ENCODE measurements around the gene MAST4. TPM values are rescaled to one million over a fixed set of nuclear protein-coding genes. Genes with fewer than 3 reads are reported as not detected.

Gene MAST4
- total RNA-seq, 2 experiments from 2014 or later, result 1.3 to 21.9 TPM

DNA sequence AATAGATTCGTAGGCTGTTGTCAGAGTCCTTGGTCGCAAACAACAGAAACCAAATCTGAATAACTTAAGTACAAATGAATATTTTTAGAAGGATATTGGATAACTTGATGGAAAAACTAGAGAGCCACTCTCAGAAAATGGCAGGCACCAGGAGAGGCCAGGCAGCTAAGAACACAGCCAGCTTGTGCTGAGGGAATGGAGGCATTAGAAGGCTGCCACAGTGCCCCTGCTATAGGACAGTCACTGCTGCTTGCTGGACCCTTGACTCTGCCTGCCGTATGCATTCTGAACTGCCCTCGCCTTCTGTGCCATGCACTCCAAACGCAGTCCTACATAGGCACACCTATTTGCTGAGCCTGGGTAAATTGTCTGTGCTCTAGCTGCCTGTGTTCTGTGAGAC lies 78.6 kb downstream of the MAST4 start:
- no peak for TF ChIP-seq EZH2phosphoT487 (IDR thresholded peaks at IDR 0.05; ENCODE audit: borderline replicate concordance, low read depth, low read length)
- TF ChIP-seq, protein P1, sequence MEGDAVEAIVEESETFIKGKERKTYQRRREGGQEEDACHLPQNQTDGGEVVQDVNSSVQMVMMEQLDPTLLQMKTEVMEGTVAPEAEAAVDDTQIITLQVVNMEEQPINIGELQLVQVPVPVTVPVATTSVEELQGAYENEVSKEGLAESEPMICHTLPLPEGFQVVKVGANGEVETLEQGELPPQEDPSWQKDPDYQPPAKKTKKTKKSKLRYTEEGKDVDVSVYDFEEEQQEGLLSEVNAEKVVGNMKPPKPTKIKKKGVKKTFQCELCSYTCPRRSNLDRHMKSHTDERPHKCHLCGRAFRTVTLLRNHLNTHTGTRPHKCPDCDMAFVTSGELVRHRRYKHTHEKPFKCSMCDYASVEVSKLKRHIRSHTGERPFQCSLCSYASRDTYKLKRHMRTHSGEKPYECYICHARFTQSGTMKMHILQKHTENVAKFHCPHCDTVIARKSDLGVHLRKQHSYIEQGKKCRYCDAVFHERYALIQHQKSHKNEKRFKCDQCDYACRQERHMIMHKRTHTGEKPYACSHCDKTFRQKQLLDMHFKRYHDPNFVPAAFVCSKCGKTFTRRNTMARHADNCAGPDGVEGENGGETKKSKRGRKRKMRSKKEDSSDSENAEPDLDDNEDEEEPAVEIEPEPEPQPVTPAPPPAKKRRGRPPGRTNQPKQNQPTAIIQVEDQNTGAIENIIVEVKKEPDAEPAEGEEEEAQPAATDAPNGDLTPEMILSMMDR (conservative IDR thresholded peaks at IDR 0.05; ENCODE audit: low read length), result no peak
- H3K36me3 ChIP-seq (ENCODE audit: insufficient read depth, low read length), result no peaks in the 10 kb centered on the region
- H2AFZ ChIP-seq (ENCODE audit: low read length), result no peak overlapping the region
- H3K4me2 ChIP-seq (ENCODE audit: low read length), result no peak overlapping the region
- no peaks in the 10 kb centered on the region for H3K9me3 ChIP-seq (ENCODE audit: low read length)
- no peak for DNase-seq (ENCODE audit: low spot score)
- no TSS peak for BruUV-seq (replicated peaks)
- no peaks in the 10 kb centered on the region for H3K79me2 ChIP-seq (ENCODE audit: insufficient read depth, low read depth, low read length)
- H3K9me2 ChIP-seq (ENCODE audit: insufficient read depth, low read length), result no peaks in the 10 kb centered on the region
- ChIA-PET CTCF (ENCODE audit: unreplicated experiment) (no interaction called here), POLR2A (interaction anchor here (0.8 kb wide), 1 partner anchor 29 kb away, joined by 3 read pairs; no protein-coding TSS in a partner anchor)
- no peak overlapping the region for H3K4me3 ChIP-seq (ENCODE audit: low read depth, low read length, poor library complexity, severe bottlenecking)
- H3K27ac ChIP-seq (ENCODE audit: low read depth, low read length, poor library complexity, severe bottlenecking), result no peak overlapping the region
- intact Hi-C loops (cut with micrococcal nuclease; ENCODE audit: unreplicated experiment), result no loop called here
- H3K4me1 ChIP-seq (ENCODE audit: insufficient read depth, low read length, poor library complexity, severe bottlenecking), result no peaks in the 10 kb centered on the region
- H4K20me1 ChIP-seq (ENCODE audit: insufficient read depth, low read length), result no peaks in the 10 kb centered on the region

DNA sequence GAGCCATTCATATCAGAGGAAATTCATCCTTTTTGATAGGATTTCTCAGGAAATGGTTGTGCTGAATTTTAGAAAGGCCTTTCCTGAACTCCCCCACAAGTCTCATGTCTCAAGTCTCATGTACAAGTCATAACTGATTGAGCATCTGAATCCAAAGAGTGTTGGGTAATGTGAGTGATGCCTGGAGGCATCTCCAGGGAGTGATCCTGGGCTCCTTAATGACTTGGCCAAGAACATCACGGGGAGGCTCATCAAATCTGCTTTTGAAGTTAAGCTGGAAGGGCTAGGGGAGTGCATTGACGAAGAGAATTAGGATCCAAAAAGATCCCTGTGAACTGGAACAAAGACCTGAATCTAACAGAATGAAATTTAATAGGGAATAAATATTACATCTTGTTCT lies 79.2 kb downstream of the MAST4 start:
- TF ChIP-seq, protein P1 (conservative IDR thresholded peaks at IDR 0.05; ENCODE audit: low read length), result no peak
- TF ChIP-seq EZH2phosphoT487 (IDR thresholded peaks at IDR 0.05; ENCODE audit: borderline replicate concordance, low read depth, low read length), result no peak
- Histone ChIP-seq H3K36me3 (ENCODE audit: insufficient read depth, low read length) (no peaks in the 10 kb centered on the region), H3K9me2 (ENCODE audit: insufficient read depth, low read length) (no peaks in the 10 kb centered on the region), H4K20me1 (ENCODE audit: insufficient read depth, low read length) (no peaks in the 10 kb centered on the region), H3K79me2 (ENCODE audit: insufficient read depth, low read depth, low read length) (no peaks in the 10 kb centered on the region), H3K4me3 (ENCODE audit: low read depth, low read length, poor library complexity, severe bottlenecking) (no peak overlapping the region), H3K4me1 (ENCODE audit: insufficient read depth, low read length, poor library complexity, severe bottlenecking) (no peaks in the 10 kb centered on the region), H3K27ac (ENCODE audit: low read depth, low read length, poor library complexity, severe bottlenecking) (no peak overlapping the region), H3K4me2 (ENCODE audit: low read length) (no peak overlapping the region), H2AFZ (ENCODE audit: low read length) (no peak overlapping the region), H3K9me3 (ENCODE audit: low read length) (no peaks in the 10 kb centered on the region)
- ChIA-PET CTCF (ENCODE audit: unreplicated experiment) (no interaction called here), POLR2A (interaction anchor here (0.5 kb wide), 1 partner anchor 29 kb away, joined by 7 read pairs; no protein-coding TSS in a partner anchor)
- no peak for DNase-seq (ENCODE audit: low spot score)
- intact Hi-C loops (cut with micrococcal nuclease; ENCODE audit: unreplicated experiment), result no loop called here
- BruUV-seq (replicated peaks), result no TSS peak

DNA sequence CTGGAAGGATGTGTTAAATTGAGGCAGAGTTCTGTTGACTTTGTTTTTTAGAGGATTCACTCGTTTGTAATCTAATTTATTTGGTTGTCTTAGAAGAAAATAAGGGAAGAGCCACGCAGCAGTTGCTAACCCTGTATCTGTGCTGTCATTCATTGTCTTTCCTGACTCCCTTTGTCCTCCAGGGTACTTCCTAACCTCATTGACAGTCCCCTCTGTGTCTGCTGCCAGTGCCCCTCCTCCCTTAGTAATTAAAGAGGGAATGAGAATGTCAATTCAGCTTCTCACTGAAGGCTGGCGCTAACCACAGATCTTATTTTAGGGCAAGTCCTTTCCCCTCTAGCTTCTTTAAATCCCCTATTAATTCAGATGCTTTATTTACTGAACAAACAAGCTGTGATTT lies 84.0 kb downstream of the MAST4 start:
- intact Hi-C loops (cut with micrococcal nuclease; ENCODE audit: unreplicated experiment), result no loop called here
- no TSS peak for BruUV-seq (replicated peaks)
- ChIA-PET POLR2A (interaction anchor here (0.5 kb wide), 1 partner anchor 304 kb away, joined by 4 read pairs; no protein-coding TSS in a partner anchor), CTCF (ENCODE audit: unreplicated experiment) (no interaction called here)
- no peak overlapping the region for H3K4me3 ChIP-seq (ENCODE audit: low read depth, low read length, poor library complexity, severe bottlenecking)
- no peaks in the 10 kb centered on the region for H4K20me1 ChIP-seq (ENCODE audit: insufficient read depth, low read length)
- H3K27ac ChIP-seq (ENCODE audit: low read depth, low read length, poor library complexity, severe bottlenecking), result no peak overlapping the region
- no peak overlapping the region for H3K4me2 ChIP-seq (ENCODE audit: low read length)
- H3K36me3 ChIP-seq (ENCODE audit: insufficient read depth, low read length), result no peaks in the 10 kb centered on the region
- no peaks in the 10 kb centered on the region for H3K79me2 ChIP-seq (ENCODE audit: insufficient read depth, low read depth, low read length)
- TF ChIP-seq, protein P1 (conservative IDR thresholded peaks at IDR 0.05; ENCODE audit: low read length), result no peak
- no peak for TF ChIP-seq EZH2phosphoT487 (IDR thresholded peaks at IDR 0.05; ENCODE audit: borderline replicate concordance, low read depth, low read length)
- DNase-seq (ENCODE audit: low spot score), result no peak
- H3K4me1 ChIP-seq (ENCODE audit: insufficient read depth, low read length, poor library complexity, severe bottlenecking), result no peaks in the 10 kb centered on the region
- H3K9me2 ChIP-seq (ENCODE audit: insufficient read depth, low read length), result no peaks in the 10 kb centered on the region
- H2AFZ ChIP-seq (ENCODE audit: low read length), result no peak overlapping the region
- no peaks in the 10 kb centered on the region for H3K9me3 ChIP-seq (ENCODE audit: low read length)
